HG02642 (cell line): ENCODE data around the gene RPL37.
"Not testable (repeated sequence)": the region's sequence is repeated elsewhere in the genome, so short reads cannot be mapped to it uniquely, and the experiment has no call there.

Source experiments
- ATAC-seq: cut with Tn5 transposase; IDR thresholded peaks from one replicate; pipeline ENCODE4 v1.9.1; 2021; ENCODE audit warnings: mild to moderate bottlenecking; ENCODE audit not compliant: unreplicated experiment, poor library complexity

The RPL37 gene

GRCh38 chr5:40838086-40838485 is 3.1 kb upstream of the RPL37 start:
- no peak for ATAC-seq

GRCh38 chr5:40834391-40834848 is 602 bp downstream of the RPL37 start:
- ATAC-seq: no peak

GRCh38 chr5:40833712-40834229 is 1.3 kb downstream of the RPL37 start:
- no peak for ATAC-seq

- no peak for ATAC-seq
These were observed 2.7 kb downstream of the RPL37 start for GRCh38 chr5:40832345-40832744.

GRCh38 chr5:40831346-40832210 is 3.4 kb downstream of the RPL37 start:
- ATAC-seq: peak; percentile 24

GRCh38 chr5:40829748-40830533 is 5.1 kb downstream of the RPL37 start:
- ATAC-seq: no peak

- ATAC-seq: no peak
These were observed 6.0 kb downstream of the RPL37 start for GRCh38 chr5:40828690-40829661.

- no peak for ATAC-seq
These were observed 6.9 kb downstream of the RPL37 start for GRCh38 chr5:40828021-40828631.

- no peak for ATAC-seq
These were observed 7.6 kb downstream of the RPL37 start for GRCh38 chr5:40827188-40827977.

- ATAC-seq: no peak
These were observed 8.4 kb downstream of the RPL37 start for GRCh38 chr5:40826489-40827187.

GRCh38 chr5:40825461-40826043 is 9.5 kb downstream of the RPL37 start:
- not testable (repeated sequence) for ATAC-seq

GRCh38 chr5:40823459-40823858 is 11.6 kb downstream of the RPL37 start:
- no peak for ATAC-seq

- peak; percentile 50 for ATAC-seq
These were observed 21.2 kb downstream of the RPL37 start for GRCh38 chr5:40813698-40814281.

- no peak for ATAC-seq
These were observed 22.9 kb downstream of the RPL37 start for GRCh38 chr5:40812125-40812524.

- no peak for ATAC-seq
These were observed 33.1 kb downstream of the RPL37 start for GRCh38 chr5:40801771-40802562.

GRCh38 chr5:40799258-40799657 is 35.8 kb downstream of the RPL37 start:
- ATAC-seq: no peak

- no peak for ATAC-seq
These were observed 36.2 kb downstream of the RPL37 start for GRCh38 chr5:40798801-40799210.
